Endothelial cell of umbilical vein (primary cell): ENCODE measurements around the gene C4orf54. TPM values are rescaled to one million over a fixed set of nuclear protein-coding genes. Genes with fewer than 3 reads are reported as not detected.

Experiments used
- BruUV-seq: library from RNA; stranded (reverse); fragments of 400-500 nt; replicated peaks from 2 replicates; lab custom pipeline; 2021; lab: Mats Ljungman, UMichigan
- CTCF ChIA-PET: fragments of 300-600, 350-600 bp; sonication (Branson Sonifier 250); formaldehyde crosslinking; loops from one replicate; lab custom pipeline; 2021; ENCODE audit warnings: antibody characterized with exemption, inconsistent platforms; lab: Charles Lee
- POLR2A ChIA-PET: fragments of 300-600, 350-600 bp; sonication (Branson Sonifier 250); formaldehyde crosslinking; loops from one replicate; lab custom pipeline; 2021; ENCODE audit warnings: antibody characterized with exemption, inconsistent platforms; lab: Charles Lee
- DNase-seq: peaks from one replicate; pipeline ENCODE4 v3.0.0-alpha.2; 2011; ENCODE audit warnings: low read depth, low spot score
- FAIRE-seq: peaks from 2 replicates; lab custom pipeline; 2011; peaks lifted over from hg19 to GRCh38; lab: Jason Lieb, UNC
- H2AFZ ChIP-seq: 2 replicates; pipeline ENCODE4 v1.6.0; 2012; ENCODE audit warnings: low read depth, low read length, control low read depth, inconsistent platforms
- H3K27ac ChIP-seq: 2 replicates; pipeline ENCODE4 v1.5.1; 2011; ENCODE audit warnings: low read depth, mild to moderate bottlenecking, control low read depth, low read length, moderate library complexity; ENCODE audit not compliant: insufficient read depth
- H3K27me3 ChIP-seq, 2 experiments: 2 replicates each; pipeline versions ENCODE4 v1.6.0 to v1.6.1; 2011; ENCODE audit warnings: low read length in 2 of 2, mixed read lengths in 1 of 2; ENCODE audit not compliant: control insufficient read depth in 2 of 2, insufficient read depth in 2 of 2
- H3K36me3 ChIP-seq, 2 experiments: 2 replicates in 1 of 2; 3 replicates in 1 of 2; pipeline ENCODE4 v1.5.1; 2011; ENCODE audit warnings: low read length in 2 of 2, mild to moderate bottlenecking in 1 of 2, moderate library complexity in 1 of 2; ENCODE audit not compliant: control insufficient read depth in 2 of 2, insufficient read depth in 2 of 2; ENCODE audit errors: extremely low read depth in 1 of 2
- H3K4me1 ChIP-seq: 3 replicates; pipeline ENCODE4 v1.5.1; 2011; ENCODE audit warnings: mild to moderate bottlenecking, low read length; ENCODE audit not compliant: control insufficient read depth, insufficient read depth; ENCODE audit errors: extremely low read depth
- H3K4me2 ChIP-seq: 2 replicates; pipeline ENCODE4 v1.6.1; 2011; ENCODE audit warnings: low read length, control low read depth, mixed read lengths; ENCODE audit not compliant: insufficient read depth
- H3K4me3 ChIP-seq, 3 experiments: fragments of 200-600 bp in 1 of 3; sonication (generic), shearing (Covaris generic) in 1 of 3; replicated peaks in 1 of 3; 2 replicates each; pipeline ENCODE4 v1.5.1; 2011 to 2016; ENCODE audit warnings: control low read depth in 3 of 3, low read length in 3 of 3, mild to moderate bottlenecking in 2 of 3, inconsistent platforms in 1 of 3, low read depth in 1 of 3, moderate library complexity in 1 of 3; ENCODE audit not compliant: insufficient read depth in 1 of 3
- H3K79me2 ChIP-seq: 2 replicates; pipeline ENCODE4 v1.6.0; 2012; ENCODE audit warnings: low read length, inconsistent platforms; ENCODE audit not compliant: control insufficient read depth, insufficient read depth
- H3K9ac ChIP-seq: replicated peaks from 2 replicates; pipeline ENCODE3; 2011; ENCODE audit warnings: low read length, control low read depth; ENCODE audit not compliant: insufficient read depth; ENCODE audit errors: extremely low read depth
- H3K9me1 ChIP-seq: replicated peaks from 3 replicates; pipeline ENCODE4 v1.6.0; 2011; ENCODE audit warnings: mild to moderate bottlenecking, low read length; ENCODE audit not compliant: control insufficient read depth, insufficient read depth; ENCODE audit errors: extremely low read depth
- H3K9me3 ChIP-seq: replicated peaks from 2 replicates; pipeline ENCODE4 v1.5.1; 2012; ENCODE audit warnings: low read length, inconsistent platforms; ENCODE audit not compliant: control insufficient read depth, insufficient read depth
- H4K20me1 ChIP-seq: replicated peaks from 2 replicates; pipeline ENCODE3; 2011; ENCODE audit warnings: mild to moderate bottlenecking, low read length; ENCODE audit not compliant: control insufficient read depth, insufficient read depth; ENCODE audit errors: extremely low read depth
- CTCF ChIP-seq, 2 donors: IDR thresholded peaks; 1 replicate in 1 of 2; 2 replicates in 1 of 2; pipeline ENCODE4 v1.5.1; 2011; ENCODE audit warnings: low read length in 2 of 2, mild to moderate bottlenecking in 2 of 2, moderate library complexity in 2 of 2, control low read depth in 1 of 2, inconsistent platforms in 1 of 2, low read depth in 1 of 2; ENCODE audit not compliant: insufficient read depth in 1 of 2; ENCODE audit errors: extremely low read depth in 1 of 2
- EZH2 ChIP-seq: IDR thresholded peaks from 2 replicates; pipeline ENCODE4 v1.6.1; 2012; ENCODE audit warnings: borderline replicate concordance, low read depth, mild to moderate bottlenecking, moderate library complexity, low read length, inconsistent platforms; ENCODE audit not compliant: severe bottlenecking
- FOS ChIP-seq: IDR thresholded peaks from 2 replicates; pipeline ENCODE4 v1.6.1; 2011; ENCODE audit warnings: mild to moderate bottlenecking, low read length, moderate library complexity, borderline replicate concordance; ENCODE audit not compliant: insufficient read depth
- GATA2 ChIP-seq: IDR thresholded peaks from 2 replicates; pipeline ENCODE4 v1.7.0; 2011; ENCODE audit warnings: low read depth, mild to moderate bottlenecking, moderate library complexity, mixed read lengths, low read length; ENCODE audit not compliant: insufficient read length, insufficient read depth
- JUN ChIP-seq: IDR thresholded peaks from 2 replicates; pipeline ENCODE4 v1.6.1; 2011; ENCODE audit warnings: borderline replicate concordance, low read depth; ENCODE audit not compliant: insufficient read length, insufficient read depth
- MAX ChIP-seq: IDR thresholded peaks from 2 replicates; pipeline ENCODE4 v1.6.1; 2011; ENCODE audit not compliant: insufficient read depth, insufficient read length
- MYC ChIP-seq: IDR thresholded peaks from one replicate; pipeline ENCODE4 v1.6.1; 2011; ENCODE audit warnings: mild to moderate bottlenecking, low read depth, low read length
- POLR2A ChIP-seq: IDR thresholded peaks from 2 replicates; pipeline ENCODE4 v1.6.1; 2012; ENCODE audit warnings: low read depth, mild to moderate bottlenecking, control low read depth, low read length
- POLR2AphosphoS5 ChIP-seq: IDR thresholded peaks from 2 replicates; pipeline ENCODE4 v1.6.1; 2012; ENCODE audit warnings: low read depth, mild to moderate bottlenecking, control low read depth, low read length, moderate library complexity; ENCODE audit not compliant: insufficient read depth
- dilution Hi-C: fragments of 300-500 bp; cut with MboI; formaldehyde crosslinking; loops from one replicate; pipeline ENCODE4 v1.15.0; 2019; ENCODE audit warnings: low sequenced_read_pairs; ENCODE audit not compliant: extremely low pct_ligation_motif_present
- intact Hi-C: fragments of 100-400 bp; cut with micrococcal nuclease; formaldehyde crosslinking; loops from one replicate; pipeline ENCODE4 v1.10.0; 2022
- polyA plus RNA-seq, 4 experiments: library from polyadenylated mRNA; depleted of rRNA in 3 of 4; stranded (reverse) in 3 of 4; unstranded in 1 of 4; fragments of >200 nt; gene quantifications; 2 replicates each; pipeline versions ENCODE4 v1.2.1 to v1.2.3, GENCODE V29; 2011 to 2012; ENCODE audit warnings: missing spikeins in 1 of 4
- total RNA-seq: library from RNA; stranded (reverse); gene quantifications from 2 replicates; pipeline ENCODE4 v1.2.3, GENCODE V29; 2021

Gene C4orf54
- total and polyA plus RNA-seq, 2 donors (not counting 3 experiments of a cell fraction or from before 2014, with no cell fraction given) = not detected

- DNase-seq = no peak
- no TSS peak for BruUV-seq
- Histone ChIP-seq H4K20me1 (no peaks in the 10 kb centered on the region), H2AFZ (no peak overlapping the region), H3K4me3 (no peak overlapping the region), H3K27ac (no peak overlapping the region), H3K9me3 (no peaks in the 10 kb centered on the region), H3K4me2 (no peak overlapping the region), H3K9ac (no peak overlapping the region), H3K9me1 (no peaks in the 10 kb centered on the region), H3K79me2 (no peaks in the 10 kb centered on the region), H3K4me1 (no peaks in the 10 kb centered on the region), H3K27me3 (no peaks in the 10 kb centered on the region), H3K36me3 (no peaks in the 10 kb centered on the region)
- ChIA-PET CTCF (no interaction called here), POLR2A (no interaction called here)
- dilution Hi-C loops (no loop called here), intact Hi-C loops (no loop called here)
- no peak for FAIRE-seq
- TF ChIP-seq MAX (no peak), CTCF (IDR thresholded peaks at IDR 0.05; ENCODE audit: extremely low read depth in 1 of 2, insufficient read depth in 1 of 2, low read depth in 1 of 2, low read length in 2 of 2) (no peak), GATA2 (no peak), MYC (no peak), POLR2AphosphoS5 (no peak), JUN (no peak), FOS (no peak), EZH2 (no peak), POLR2A (no peak)
These were observed 1.0 kb upstream of the C4orf54 start for GRCh38 chr4:99658666-99659065.
